Activated B cell treated with CpG ODN at 0.5 μM for 24 hours (primary cell): ENCODE measurements around the gene EEA1. TPM values are rescaled to one million over a fixed set of nuclear protein-coding genes. Genes with fewer than 3 reads are reported as not detected.
A peak's percentile ranks its signal among the peaks of the same experiment; 100 is the strongest.

ENCODE experiments used
- ATAC-seq: fragments of 200-7000 bp; cut with Tn5 transposase; one replicate; pipeline ENCODE4 v1.10.0; 2021; ENCODE audit warnings: low read depth, mild to moderate bottlenecking, moderate library complexity
- CTCF ChIA-PET: fragments of 350-600 bp; sonication (Branson Sonifier 250); formaldehyde crosslinking; loops from one replicate; lab custom pipeline; 2021; ENCODE audit warnings: antibody characterized with exemption; lab: Charles Lee
- POLR2A ChIA-PET: fragments of 350-600 bp; sonication (Branson Sonifier 250); formaldehyde crosslinking; loops from one replicate; lab custom pipeline; 2021; ENCODE audit warnings: antibody characterized with exemption; lab: Charles Lee
- DNase-seq: peaks from one replicate; pipeline ENCODE4 v3.0.0; 2022
- H3K27ac Mint-ChIP-seq: one replicate; pipeline ENCODE4 v1.8.0; 2020; ENCODE audit warnings: mixed read lengths
- H3K27me3 Mint-ChIP-seq: one replicate; pipeline ENCODE4 v1.8.0; 2021; ENCODE audit warnings: mixed read lengths
- H3K36me3 Mint-ChIP-seq: one replicate; pipeline ENCODE4 v1.8.0; 2021; ENCODE audit warnings: low read depth, mixed read lengths
- H3K4me1 Mint-ChIP-seq: one replicate; pipeline ENCODE4 v1.8.0; 2021; ENCODE audit warnings: mixed read lengths
- H3K4me3 Mint-ChIP-seq: one replicate; pipeline ENCODE4 v1.8.0; 2020; ENCODE audit warnings: mild to moderate bottlenecking, mixed read lengths
- H3K9me3 Mint-ChIP-seq: one replicate; pipeline ENCODE4 v1.8.0; 2020; ENCODE audit warnings: mixed read lengths
- intact Hi-C: fragments of 100-400 bp; cut with micrococcal nuclease; formaldehyde crosslinking; loops from one replicate; pipeline ENCODE4 v1.15.1; 2024
- total RNA-seq: library from RNA; stranded (reverse); gene quantifications from 2 replicates; pipeline ENCODE4 v1.2.3, GENCODE V29; 2022
- TF ChIP-seq, protein P1 (sequence below): fragments of 200-600 bp; IDR thresholded peaks from one replicate; pipeline ENCODE4 v1.8.0; 2022; ENCODE audit warnings: antibody characterized with exemption, mild to moderate bottlenecking

The EEA1 gene
- total RNA-seq, 1 donor from 2014 or later, result 22.6 TPM

GRCh38 chr12:92942905-92943304, 13.8 kb upstream of the EEA1 start:
- Mint-ChIP-seq H3K27ac (peak overlapping the region; percentile 53), H3K4me3 (no peak overlapping the region)

DNA sequence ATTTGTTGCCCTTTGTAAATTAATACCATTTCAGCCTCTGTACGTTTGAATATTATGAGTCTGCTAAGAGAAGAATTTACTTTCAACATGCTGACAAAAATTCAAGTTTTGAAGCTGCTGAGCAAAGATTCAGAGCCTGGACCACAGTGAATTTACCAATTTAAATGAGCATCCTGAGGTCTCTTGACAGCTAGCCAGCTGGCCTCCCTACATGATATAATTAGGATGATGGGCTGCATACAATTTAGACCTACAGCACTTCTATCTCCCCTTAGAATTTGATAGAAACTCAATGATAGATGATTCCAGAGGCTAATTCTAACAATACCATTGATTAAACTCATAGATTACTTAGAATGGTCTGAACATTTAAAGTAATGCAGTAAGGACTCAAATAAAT, 10.0 kb upstream of the EEA1 start:
- POLR2A ChIA-PET, result interaction anchor here (5.7 kb wide), 1 partner anchor 9 kb away, joined by 41 read pairs; the partner anchor contains the start of gene EEA1
- H3K4me1 Mint-ChIP-seq, result peaks cover 29% of the 10 kb centered on the region
- intact Hi-C loops, result no loop called here
- CTCF ChIA-PET, result no interaction called here
- DNase-seq, result no peak
- no peak for ATAC-seq
- H3K27ac Mint-ChIP-seq, result no peak overlapping the region
- TF ChIP-seq, protein P1, sequence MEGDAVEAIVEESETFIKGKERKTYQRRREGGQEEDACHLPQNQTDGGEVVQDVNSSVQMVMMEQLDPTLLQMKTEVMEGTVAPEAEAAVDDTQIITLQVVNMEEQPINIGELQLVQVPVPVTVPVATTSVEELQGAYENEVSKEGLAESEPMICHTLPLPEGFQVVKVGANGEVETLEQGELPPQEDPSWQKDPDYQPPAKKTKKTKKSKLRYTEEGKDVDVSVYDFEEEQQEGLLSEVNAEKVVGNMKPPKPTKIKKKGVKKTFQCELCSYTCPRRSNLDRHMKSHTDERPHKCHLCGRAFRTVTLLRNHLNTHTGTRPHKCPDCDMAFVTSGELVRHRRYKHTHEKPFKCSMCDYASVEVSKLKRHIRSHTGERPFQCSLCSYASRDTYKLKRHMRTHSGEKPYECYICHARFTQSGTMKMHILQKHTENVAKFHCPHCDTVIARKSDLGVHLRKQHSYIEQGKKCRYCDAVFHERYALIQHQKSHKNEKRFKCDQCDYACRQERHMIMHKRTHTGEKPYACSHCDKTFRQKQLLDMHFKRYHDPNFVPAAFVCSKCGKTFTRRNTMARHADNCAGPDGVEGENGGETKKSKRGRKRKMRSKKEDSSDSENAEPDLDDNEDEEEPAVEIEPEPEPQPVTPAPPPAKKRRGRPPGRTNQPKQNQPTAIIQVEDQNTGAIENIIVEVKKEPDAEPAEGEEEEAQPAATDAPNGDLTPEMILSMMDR, result no peak
- H3K9me3 Mint-ChIP-seq, result peaks cover 2% of the 10 kb centered on the region
- no peaks in the 10 kb centered on the region for H3K27me3 Mint-ChIP-seq
- H3K4me3 Mint-ChIP-seq, result no peak overlapping the region
- peaks cover 6% of the 10 kb centered on the region for H3K36me3 Mint-ChIP-seq

More at GRCh38 chr12:92942905-92943304, 13.8 kb upstream of the EEA1 start:
- TF ChIP-seq, protein P1, result no peak
- no peak for ATAC-seq
- Mint-ChIP-seq H3K27me3 (no peaks in the 10 kb centered on the region), H3K4me1 (peaks cover 33% of the 10 kb centered on the region), H3K36me3 (peaks cover 28% of the 10 kb centered on the region), H3K9me3 (peaks cover 5% of the 10 kb centered on the region)
- ChIA-PET POLR2A (interaction anchor here (5.7 kb wide), 1 partner anchor 13 kb away, joined by 41 read pairs; the partner anchor contains the start of gene EEA1), CTCF (no interaction called here)
- no peak for DNase-seq
- intact Hi-C loops, result loop anchor here (10.0 kb wide), 2 partner anchors 238 to 348 kb away; partner anchors contain the start of gene PLEKHG7

DNA sequence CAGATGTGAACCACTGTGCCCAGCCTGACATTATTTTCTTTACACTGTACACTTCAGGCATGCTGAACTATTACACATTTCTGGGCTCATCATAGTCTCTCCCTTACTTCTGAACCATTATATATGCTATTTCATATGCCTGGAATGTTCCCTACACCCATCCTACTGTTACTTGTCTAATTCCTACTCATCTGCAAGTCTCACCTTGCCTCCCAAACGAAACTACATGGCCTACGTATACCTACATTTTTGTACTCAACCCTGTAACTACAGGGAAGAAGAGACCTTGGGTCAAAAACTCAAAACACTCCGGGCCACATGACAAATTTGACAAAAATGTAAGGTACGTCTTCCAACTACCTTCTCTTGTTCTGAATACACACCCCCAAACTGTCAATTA, 9.5 kb upstream of the EEA1 start:
- H3K4me3 Mint-ChIP-seq, result no peak overlapping the region
- no peak overlapping the region for H3K27ac Mint-ChIP-seq
- peaks cover 25% of the 10 kb centered on the region for H3K4me1 Mint-ChIP-seq
- CTCF ChIA-PET, result no interaction called here
- peaks cover 3% of the 10 kb centered on the region for H3K36me3 Mint-ChIP-seq
- TF ChIP-seq, protein P1, result no peak
- H3K27me3 Mint-ChIP-seq, result no peaks in the 10 kb centered on the region
- peaks cover 2% of the 10 kb centered on the region for H3K9me3 Mint-ChIP-seq
- ATAC-seq (no peak), DNase-seq (no peak)
- POLR2A ChIA-PET, result interaction anchor here (0.7 to 1.5 kb wide), 2 partner anchors 10 to 13 kb away, joined by 4 to 21 read pairs; partner anchors contain the start of gene EEA1
- intact Hi-C loops, result no loop called here

DNA sequence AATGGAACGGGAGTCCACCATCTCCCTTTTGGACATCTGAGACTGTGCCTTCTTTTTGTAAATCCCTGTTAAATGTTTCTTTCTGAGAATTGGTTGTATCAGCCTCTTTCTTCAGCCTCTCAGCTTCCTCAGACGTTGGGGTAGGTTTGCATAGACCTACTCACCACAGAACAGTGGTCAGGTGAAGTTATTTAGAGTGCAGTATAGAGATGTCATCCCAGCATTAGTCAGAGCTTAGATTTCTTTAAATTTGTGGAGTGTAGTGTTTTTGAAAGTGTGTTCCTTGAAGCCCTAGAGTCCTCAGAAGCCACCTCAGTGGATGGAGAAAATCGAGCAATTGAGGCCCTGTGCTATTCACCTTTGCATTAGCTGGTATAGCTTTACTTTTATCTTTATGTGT, 8.9 kb upstream of the EEA1 start:
- ChIA-PET POLR2A (interaction anchor here (0.7 to 1.5 kb wide), 3 partner anchors 9 to 484 kb away, joined by 3 to 21 read pairs (median 4); partner anchors contain the start of gene EEA1), CTCF (no interaction called here)
- Mint-ChIP-seq H3K4me3 (no peak overlapping the region), H3K36me3 (peaks cover 3% of the 10 kb centered on the region), H3K27ac (no peak overlapping the region), H3K27me3 (no peaks in the 10 kb centered on the region), H3K4me1 (peaks cover 19% of the 10 kb centered on the region), H3K9me3 (peaks cover 2% of the 10 kb centered on the region)
- TF ChIP-seq, protein P1, result no peak
- ATAC-seq (no peak), DNase-seq (no peak)
- intact Hi-C loops, result no loop called here

DNA sequence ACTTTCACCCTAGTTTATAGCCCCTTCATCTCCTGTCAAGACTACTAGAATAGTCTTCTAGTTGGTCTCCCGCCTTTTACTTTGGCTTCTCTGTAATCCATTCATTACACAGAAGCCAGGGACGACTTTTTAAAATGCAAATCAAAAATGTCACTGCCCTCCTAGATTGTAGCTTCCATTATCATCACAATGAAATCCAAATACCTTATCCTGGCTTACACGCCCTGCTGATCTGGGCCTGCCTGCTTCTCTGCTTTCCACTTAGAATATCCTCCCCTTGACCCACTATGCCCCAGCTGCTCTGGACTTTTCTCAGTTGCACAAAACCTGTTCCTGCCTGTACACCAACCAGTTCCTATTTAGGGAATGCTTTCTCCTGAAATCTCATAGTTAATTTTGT, 4.5 kb upstream of the EEA1 start:
- TF ChIP-seq, protein P1, result no peak
- ATAC-seq, result no peak
- intact Hi-C loops, result no loop called here
- no peaks in the 10 kb centered on the region for H3K9me3 Mint-ChIP-seq
- ChIA-PET POLR2A (no interaction called here), CTCF (no interaction called here)
- no peak overlapping the region for H3K27ac Mint-ChIP-seq
- no peak for DNase-seq
- no peaks in the 10 kb centered on the region for H3K36me3 Mint-ChIP-seq
- no peaks in the 10 kb centered on the region for H3K27me3 Mint-ChIP-seq
- H3K4me3 Mint-ChIP-seq, result no peak overlapping the region
- peaks cover 7% of the 10 kb centered on the region for H3K4me1 Mint-ChIP-seq
